K562 (cell line): ENCODE results near the gene DCP2. TPM values are rescaled to one million over a fixed set of nuclear protein-coding genes. Genes with fewer than 3 reads are reported as not detected.

Experiments used
- C11orf30 ChIP-seq: fragments of 450-650 bp; IDR thresholded peaks from 2 replicates; pipeline ENCODE4 v1.6.1; 2016; ENCODE audit warnings: low read depth, mild to moderate bottlenecking
- CTBP1 ChIP-seq: fragments of 450-650 bp; IDR thresholded peaks from 2 replicates; pipeline ENCODE4 v1.6.1; 2016; ENCODE audit warnings: borderline replicate concordance
- E2F3 ChIP-seq: fragments of 250-450 bp; sonication (Bioruptor Pico); IDR thresholded peaks from 2 replicates; pipeline ENCODE4 v1.4.0; 2020; ENCODE audit warnings: mild to moderate bottlenecking
- HNRNPL ChIP-seq: fragments of 200-400 bp; formaldehyde crosslinking; IDR thresholded peaks from 2 replicates; pipeline ENCODE4 v1.6.1; 2017; ENCODE audit warnings: low read depth, mild to moderate bottlenecking, low read length
- ZKSCAN3 ChIP-seq: fragments of 250-450 bp; sonication (Bioruptor Pico); IDR thresholded peaks from 2 replicates; pipeline ENCODE4 v1.4.0; 2020
- polyA plus RNA-seq, 8 experiments: library from polyadenylated mRNA; depleted of rRNA in 4 of 8; stranded (reverse) in 5 of 8; unstranded in 3 of 8; fragments of >200 nt; fragmentation: Nextera tagmentation in 2 of 8; fragmentation: Illumina TruSeq in 1 of 8; extraction: Ambion mirVana in 2 of 8; extraction: Trizol in 1 of 8; gene quantifications; 2 replicates each; pipeline versions ENCODE4 v1.2.1 to v1.2.3, GENCODE V29; 2011 to 2014; ENCODE audit warnings: inconsistent platforms in 1 of 8, missing spikeins in 1 of 8
- total RNA-seq, 7 experiments: library from RNA; depleted of rRNA in 6 of 7; stranded (reverse); fragments of >200 nt in 6 of 7; fragmentation: Illumina TruSeq in 2 of 7; extraction: Trizol in 2 of 7; gene quantifications; 2 replicates each; pipeline versions ENCODE4 v1.2.1 to v1.2.3, GENCODE V29; 2011 to 2021; ENCODE audit warnings: low replicate concordance in 1 of 7
- TF ChIP-seq, protein P1 (sequence below): sonication (generic); formaldehyde crosslinking; IDR thresholded peaks from 2 replicates; pipeline ENCODE4 v1.9.0; 2022; ENCODE audit warnings: mild to moderate bottlenecking, missing genetic modification reagents
- TF ChIP-seq, protein P2 (sequence below): sonication (generic); formaldehyde crosslinking; IDR thresholded peaks from 2 replicates; pipeline ENCODE4 v1.8.0; 2022; ENCODE audit warnings: mild to moderate bottlenecking, missing genetic modification reagents
- TF ChIP-seq, protein P3 (sequence below): sonication (generic); formaldehyde crosslinking; IDR thresholded peaks from 2 replicates; pipeline ENCODE4 v1.8.0; 2022; ENCODE audit warnings: missing genetic modification reagents, mild to moderate bottlenecking, borderline replicate concordance
- TF ChIP-seq, protein P4 (sequence below): fragments of 250-450 bp; sonication (Bioruptor Pico); IDR thresholded peaks from 2 replicates; pipeline ENCODE4 v1.4.0; 2020; ENCODE audit warnings: mild to moderate bottlenecking

DCP2 gene
- total and polyA plus RNA-seq, 9 of the 15 experiments (the other 6 are each of a cell fraction or from before 2014, with no cell fraction given) = 25.9 to 109 (median 46.7) TPM

DNA sequence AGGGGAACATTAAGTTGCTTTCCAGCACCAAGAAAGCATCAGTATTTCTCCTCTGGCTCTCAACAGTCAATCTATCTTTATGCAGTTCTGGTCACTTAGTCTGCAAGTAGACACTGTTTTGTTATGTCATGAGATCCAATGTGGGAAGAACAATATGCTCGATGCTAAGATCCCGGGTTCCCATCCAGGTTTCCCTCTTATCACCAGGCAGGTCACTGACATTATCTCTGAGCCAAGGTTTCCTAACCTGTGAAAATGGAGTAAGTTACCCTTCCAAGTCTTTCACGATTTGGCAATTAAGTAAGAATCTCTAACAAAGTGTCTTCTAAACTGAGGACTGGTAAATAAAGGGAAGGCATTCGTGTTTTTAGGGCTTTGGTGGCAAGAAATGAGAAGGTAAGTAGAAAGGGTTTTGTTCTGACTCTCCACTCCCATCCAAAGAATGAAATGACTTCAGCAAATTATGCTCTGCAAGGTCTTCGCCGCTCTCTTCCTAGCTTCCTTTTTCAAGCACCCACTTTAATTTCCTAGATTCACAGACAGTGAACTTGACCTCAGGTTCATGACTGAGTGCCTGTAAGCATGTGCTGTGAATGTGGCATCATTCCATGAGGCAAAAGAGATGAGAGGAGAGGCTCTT lies 86.4 kb downstream of the DCP2 start (continued):
- TF ChIP-seq, protein P1, sequence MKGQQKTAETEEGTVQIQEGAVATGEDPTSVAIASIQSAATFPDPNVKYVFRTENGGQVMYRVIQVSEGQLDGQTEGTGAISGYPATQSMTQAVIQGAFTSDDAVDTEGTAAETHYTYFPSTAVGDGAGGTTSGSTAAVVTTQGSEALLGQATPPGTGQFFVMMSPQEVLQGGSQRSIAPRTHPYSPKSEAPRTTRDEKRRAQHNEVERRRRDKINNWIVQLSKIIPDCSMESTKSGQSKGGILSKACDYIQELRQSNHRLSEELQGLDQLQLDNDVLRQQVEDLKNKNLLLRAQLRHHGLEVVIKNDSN (CRISPR knock-in tag) = no peak
- TF ChIP-seq, protein P2, sequence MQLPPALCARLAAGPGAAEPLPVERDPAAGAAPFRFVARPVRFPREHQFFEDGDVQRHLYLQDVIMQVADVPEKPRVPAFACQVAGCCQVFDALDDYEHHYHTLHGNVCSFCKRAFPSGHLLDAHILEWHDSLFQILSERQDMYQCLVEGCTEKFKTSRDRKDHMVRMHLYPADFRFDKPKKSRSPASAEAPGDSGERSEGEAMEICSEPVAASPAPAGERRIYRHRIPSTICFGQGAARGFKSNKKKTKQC (CRISPR knock-in tag) = no peak
- TF ChIP-seq HNRNPL (no peak), E2F3 (CRISPR knock-in tag) (no peak), ZKSCAN3 (no peak), C11orf30 (no peak), CTBP1 (no peak)
- TF ChIP-seq, protein P3, sequence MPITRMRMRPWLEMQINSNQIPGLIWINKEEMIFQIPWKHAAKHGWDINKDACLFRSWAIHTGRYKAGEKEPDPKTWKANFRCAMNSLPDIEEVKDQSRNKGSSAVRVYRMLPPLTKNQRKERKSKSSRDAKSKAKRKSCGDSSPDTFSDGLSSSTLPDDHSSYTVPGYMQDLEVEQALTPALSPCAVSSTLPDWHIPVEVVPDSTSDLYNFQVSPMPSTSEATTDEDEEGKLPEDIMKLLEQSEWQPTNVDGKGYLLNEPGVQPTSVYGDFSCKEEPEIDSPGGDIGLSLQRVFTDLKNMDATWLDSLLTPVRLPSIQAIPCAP = no peak
- TF ChIP-seq, protein P4, sequence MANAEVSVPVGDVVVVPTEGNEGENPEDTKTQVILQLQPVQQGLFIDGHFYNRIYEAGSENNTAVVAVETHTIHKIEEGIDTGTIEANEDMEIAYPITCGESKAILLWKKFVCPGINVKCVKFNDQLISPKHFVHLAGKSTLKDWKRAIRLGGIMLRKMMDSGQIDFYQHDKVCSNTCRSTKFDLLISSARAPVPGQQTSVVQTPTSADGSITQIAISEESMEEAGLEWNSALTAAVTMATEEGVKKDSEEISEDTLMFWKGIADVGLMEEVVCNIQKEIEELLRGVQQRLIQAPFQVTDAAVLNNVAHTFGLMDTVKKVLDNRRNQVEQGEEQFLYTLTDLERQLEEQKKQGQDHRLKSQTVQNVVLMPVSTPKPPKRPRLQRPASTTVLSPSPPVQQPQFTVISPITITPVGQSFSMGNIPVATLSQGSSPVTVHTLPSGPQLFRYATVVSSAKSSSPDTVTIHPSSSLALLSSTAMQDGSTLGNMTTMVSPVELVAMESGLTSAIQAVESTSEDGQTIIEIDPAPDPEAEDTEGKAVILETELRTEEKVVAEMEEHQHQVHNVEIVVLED (CRISPR knock-in tag) = no peak
